Measurements from ENCODE around the gene KYNU.

DNA sequence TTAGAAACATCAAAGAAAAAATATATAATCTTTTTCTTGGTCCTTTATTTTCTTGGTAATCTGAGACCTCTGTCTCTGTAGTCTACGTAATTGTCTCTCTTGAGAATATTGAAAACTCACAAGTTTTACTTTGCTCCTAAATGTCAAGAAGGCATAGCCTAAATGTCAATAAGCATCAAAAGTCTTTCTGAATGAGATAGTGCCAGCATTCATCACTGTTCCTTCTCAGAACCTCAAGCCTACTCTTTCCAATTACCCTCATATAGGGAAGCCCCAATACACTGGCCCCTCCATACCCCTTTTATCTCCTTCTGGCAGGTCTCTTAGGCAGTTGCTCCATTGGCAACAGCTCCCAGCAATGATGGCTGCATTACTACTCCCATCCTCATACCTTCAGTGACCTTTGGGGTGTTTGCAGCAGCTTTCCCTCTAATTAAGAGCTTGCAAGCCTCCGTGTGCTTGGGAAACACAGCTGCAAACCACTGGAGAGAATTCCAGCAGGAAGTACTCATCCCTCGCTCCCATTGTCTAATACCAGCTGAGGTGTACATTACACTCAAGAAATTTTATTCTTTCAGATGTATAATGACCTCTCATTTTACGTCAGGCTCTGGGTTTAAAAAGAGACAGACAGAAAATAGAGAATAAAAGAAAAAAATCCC, 95.8 kb downstream of the KYNU start:
- TF ChIP-seq GATA2 (IDR thresholded peaks at IDR 0.05; ENCODE audit: low read depth, low read length) (no peak), GATA3 (IDR thresholded peaks at IDR 0.05; ENCODE audit: low read depth, low read length) (no peak)

Measured in SH-SY5Y (cell line).